Heart left ventricle (tissue), 16 donors: ENCODE measurements around the gene BBX. TPM values are rescaled to one million over a fixed set of nuclear protein-coding genes. Genes with fewer than 3 reads are reported as not detected.

Source experiments
- ATAC-seq, 4 donors: fragments of 200-7000 bp; cut with Tn5 transposase; one replicate each; pipeline ENCODE4 v1.9.1; 2020 to 2022; ENCODE audit warnings: moderate library complexity in 4 of 4, mild to moderate bottlenecking in 3 of 4, moderate number of reproducible peaks in 1 of 4
- DNase-seq, 5 donors: peaks; one replicate each; pipeline ENCODE4 v3.0.0-alpha.2; 2020
- H3K27ac ChIP-seq, 12 donors: fragments of 200-600 bp; sonication (generic) in 4 of 12; one replicate each; pipeline versions ENCODE4 v1.5.0 to v1.8.0; 2016 to 2022; ENCODE audit warnings: mild to moderate bottlenecking in 2 of 12
- H3K27me3 ChIP-seq, 9 donors: fragments of 200-600 bp; sonication (generic) in 2 of 9; one replicate each; pipeline versions ENCODE4 v1.5.1 to v1.8.0; 2016 to 2022; ENCODE audit warnings: mild to moderate bottlenecking in 3 of 9
- H3K36me3 ChIP-seq, 9 donors: fragments of 200-600 bp; sonication (generic) in 2 of 9; one replicate each; pipeline versions ENCODE4 v1.5.0 to v1.8.0; 2018 to 2022; ENCODE audit warnings: mild to moderate bottlenecking in 2 of 9
- H3K4me1 ChIP-seq, 12 donors: fragments of 200-600 bp; sonication (generic) in 4 of 12; one replicate each; pipeline versions ENCODE4 v1.5.0 to v1.8.0; 2016 to 2022; ENCODE audit warnings: mild to moderate bottlenecking in 3 of 12
- H3K4me3 ChIP-seq, 12 donors: fragments of 200-600 bp; sonication (generic) in 4 of 12; one replicate each; pipeline versions ENCODE4 v1.5.0 to v1.8.0; 2017 to 2022; ENCODE audit warnings: mild to moderate bottlenecking in 9 of 12, moderate library complexity in 4 of 12
- H3K9me3 ChIP-seq, 12 donors: fragments of 200-600 bp; sonication (generic) in 4 of 12; one replicate each; pipeline versions ENCODE4 v1.5.0 to v1.8.0; 2016 to 2022; ENCODE audit warnings: mild to moderate bottlenecking in 1 of 12
- CTCF ChIP-seq, 12 donors: fragments of 200-600 bp; sonication (generic) in 4 of 12; IDR thresholded peaks; one replicate each; pipeline versions ENCODE4 v1.5.0 to v1.8.0; 2018 to 2022; ENCODE audit warnings: antibody characterized with exemption in 12 of 12, mild to moderate bottlenecking in 5 of 12
- POLR2A ChIP-seq, 2 donors: fragments of 450-650 bp; IDR thresholded peaks; one replicate each; pipeline ENCODE4 v1.6.1; 2017; ENCODE audit warnings: antibody characterized with exemption in 2 of 2, mild to moderate bottlenecking in 2 of 2, moderate library complexity in 2 of 2
- WGBS, 4 donors: extraction: QIAGEN DNeasy Blood & Tissue Kit in 2 of 4; methylation state at CpG; one replicate each; pipeline versions ENCODE4 v1.1.5 to v1.1.7; 2013 to 2018; 5-methylcytosine and 5-hydroxymethylcytosine counted together
- intact Hi-C, 10 donors: fragments of 100-400 bp; cut with DNase I; formaldehyde crosslinking; loops; one replicate each; pipeline versions ENCODE4 v1.11.1 to v1.14.2; 2022
- polyA plus RNA-seq, 2 donors: library from polyadenylated mRNA; stranded (reverse); fragments of 200-250 nt; gene quantifications; one replicate each; pipeline ENCODE4 v1.2.3, GENCODE V29; 2013
- total RNA-seq, 9 donors: library from RNA; depleted of rRNA in 2 of 9; stranded (reverse); fragments of >200 nt in 2 of 9; fragmentation: NEBNext Ultra II Directional in 3 of 9; extraction: Animal tissue kit (Norgen Biotek cat#: 25700) in 3 of 9; gene quantifications; one replicate each; pipeline versions ENCODE4 v1.1.0 to v1.2.4, GENCODE V29; 2016 to 2023
- donor health status: ischemic (EF 13 %, LVEDD 7.1; RV severe dilation, severe dysfunction).
- donor health status: healthy with polysubstance abuse.
- donor health status: DM: no; HTN: yes; CAD: no.
- donor health status: DM: no; HTN: no; CAD: no.
- donor health status: ischemic (EF 25% LVEDD 6.9; RV normal size, moderate dysfunction).
- donor health status: ischemic (EF 25% LVEDD 5.7; RV mildly dilated, moderate dysfunction).
- donor health status: healthy.
- donor health status: DM: yes; HTN: yes; CAD: no.
- donor health status: ischemic (EF 35%, LVEDD 5.7; RV mildly dilated, moderate dysfunction).
- donor health status: nonischemic (EF 11% LVEDD 7.7; RV severe dilation, severe dysfunction).
- donor health status: DM: yes; HTN: yes; CAD: no.
- donor health status: PGD.
- donor health status: ischemic (EF 29% LVEDD 5.4; RV normal size, mild dysfunction).
- donor health status: nonischemic (EF 23%, LVEDD 6.1; RV moderate dilation, normal function).

BBX gene
- total and polyA plus RNA-seq, 11 donors: 9.1 to 60.5 (median 46.8) TPM

- ATAC-seq (no peak), DNase-seq (no peak)
- intact Hi-C loops: loop anchor here in 4 of 10 donors (5.0 to 10.0 kb wide), 4 partner anchors 55 to 162 kb away; no protein-coding TSS in a partner anchor
- no peak for TF ChIP-seq CTCF (IDR thresholded peaks at IDR 0.05)
- no peak for TF ChIP-seq POLR2A (IDR thresholded peaks at IDR 0.05)
- H3K27me3 ChIP-seq: no peaks in the 10 kb centered on the region
- peak overlapping the region in 6 of 12 donors; percentile 12 to 61 (median 34) for H3K27ac ChIP-seq
- no peak overlapping the region for H3K4me3 ChIP-seq
- peaks cover 0 to 63% (median 44%) of the 10 kb centered on the region in 12 donors for H3K4me1 ChIP-seq
- H3K36me3 ChIP-seq: no peaks in the 10 kb centered on the region
- H3K9me3 ChIP-seq: no peaks in the 10 kb centered on the region
- WGBS, 4 donors: 49 to 62% (median 53%) methylated on average over 1 of the region's 1 CpG
Measured at GRCh38 chr3:107682580-107682979, 159.8 kb downstream of the BBX start.

GRCh38 chr3:107683447-107683846, 160.7 kb downstream of the BBX start:
- no peak overlapping the region for H3K4me3 ChIP-seq
- peak; percentile 62 to 80 (median 76) for ATAC-seq
- no peaks in the 10 kb centered on the region for H3K27me3 ChIP-seq
- peak overlapping the region in 9 of 12 donors; percentile 27 to 73 (median 48) for H3K27ac ChIP-seq
- TF ChIP-seq POLR2A (IDR thresholded peaks at IDR 0.05) (no peak), CTCF (IDR thresholded peaks at IDR 0.05) (no peak)
- DNase-seq: no peak
- no peaks in the 10 kb centered on the region for H3K9me3 ChIP-seq
- intact Hi-C loops: loop anchor here in 4 of 10 donors (5.0 to 10.0 kb wide), 4 partner anchors 54 to 161 kb away; no protein-coding TSS in a partner anchor
- no peaks in the 10 kb centered on the region for H3K36me3 ChIP-seq
- H3K4me1 ChIP-seq: peaks cover 0 to 63% (median 43%) of the 10 kb centered on the region in 12 donors
- WGBS, 4 donors: 38 to 58% (median 39%) methylated on average over 4 of the region's 4 CpGs

GRCh38 chr3:107684431-107684925, 161.7 kb downstream of the BBX start:
- intact Hi-C loops: loop anchor here in 4 of 10 donors (5.0 to 10.0 kb wide), 4 partner anchors 53 to 160 kb away; no protein-coding TSS in a partner anchor
- peak overlapping the region in 11 of 12 donors; percentile 5 to 62 (median 33) for H3K27ac ChIP-seq
- H3K4me1 ChIP-seq: peaks cover 0 to 61% (median 43%) of the 10 kb centered on the region in 12 donors
- TF ChIP-seq POLR2A (IDR thresholded peaks at IDR 0.05) (no peak), CTCF (IDR thresholded peaks at IDR 0.05) (no peak)
- no peaks in the 10 kb centered on the region for H3K36me3 ChIP-seq
- H3K4me3 ChIP-seq: no peak overlapping the region
- H3K27me3 ChIP-seq: no peaks in the 10 kb centered on the region
- no peak for DNase-seq
- peak in 3 of 4 donors; percentile 39 to 56 (median 40) for ATAC-seq
- H3K9me3 ChIP-seq: no peaks in the 10 kb centered on the region
- 32 to 52% (median 40%) methylated on average over 5 of the region's 5 CpGs for WGBS, 4 donors

- ATAC-seq (no peak), DNase-seq (no peak)
- peaks cover 0 to 54% (median 36%) of the 10 kb centered on the region in 12 donors for H3K4me1 ChIP-seq
- WGBS, 4 donors: 84 to 97% (median 93%) methylated on average over 2 of the region's 2 CpGs
- H3K4me3 ChIP-seq: no peak overlapping the region
- peak overlapping the region in 1 of 12 donors; percentile 12 for H3K27ac ChIP-seq
- no peaks in the 10 kb centered on the region for H3K36me3 ChIP-seq
- no peaks in the 10 kb centered on the region for H3K9me3 ChIP-seq
- no peaks in the 10 kb centered on the region for H3K27me3 ChIP-seq
- no peak for TF ChIP-seq CTCF (IDR thresholded peaks at IDR 0.05)
- no peak for TF ChIP-seq POLR2A (IDR thresholded peaks at IDR 0.05)
- intact Hi-C loops: loop anchor here in 3 of 10 donors (5.0 to 10.0 kb wide), 3 partner anchors 57 to 159 kb away; no protein-coding TSS in a partner anchor
Measured at GRCh38 chr3:107685383-107685782, 162.6 kb downstream of the BBX start.
